Nephron (organoid): Measurements from ENCODE around the gene IRF4.

ENCODE experiments used
- H3K27ac Mint-ChIP-seq, 3 experiments: 2 replicates each; pipeline ENCODE4 v1.8.0; 2020; ENCODE audit warnings: mixed read lengths in 3 of 3, mild to moderate bottlenecking in 2 of 3, moderate library complexity in 1 of 3
- H3K27me3 Mint-ChIP-seq: 2 replicates; pipeline ENCODE4 v1.8.0; 2021; ENCODE audit warnings: low read depth, mild to moderate bottlenecking, moderate library complexity, mixed read lengths
- H3K36me3 Mint-ChIP-seq: 2 replicates; pipeline ENCODE4 v1.8.0; 2020; ENCODE audit warnings: low read depth, mixed read lengths
- H3K4me1 Mint-ChIP-seq: 2 replicates; pipeline ENCODE4 v1.8.0; 2020; ENCODE audit warnings: mixed read lengths
- H3K4me3 Mint-ChIP-seq, 3 experiments: 2 replicates each; pipeline ENCODE4 v1.8.0; 2020; ENCODE audit warnings: mild to moderate bottlenecking in 3 of 3, mixed read lengths in 3 of 3, moderate library complexity in 2 of 3
- H3K9me3 Mint-ChIP-seq: 2 replicates; pipeline ENCODE4 v1.8.0; 2020; ENCODE audit warnings: mixed read lengths
- CTCF ChIP-seq, 3 experiments: fragments of 200-600 bp; sonication (generic); IDR thresholded peaks; one replicate each; pipeline ENCODE4 v1.5.0; 2021; ENCODE audit warnings: antibody characterized with exemption in 3 of 3; ENCODE audit not compliant: unreplicated experiment in 3 of 3

IRF4 gene

GRCh38 chr6:448296-449056 is 56.9 kb downstream of the IRF4 start:
- no peak overlapping the region for H3K4me3 Mint-ChIP-seq
- no peak overlapping the region for H3K27ac Mint-ChIP-seq
- peaks cover 10% of the 10 kb centered on the region for H3K9me3 Mint-ChIP-seq
- H3K36me3 Mint-ChIP-seq, result no peaks in the 10 kb centered on the region
- TF ChIP-seq CTCF (IDR thresholded peaks at IDR 0.05; ENCODE audit: unreplicated experiment in 3 of 3), result no peak
- peaks cover 32% of the 10 kb centered on the region for H3K27me3 Mint-ChIP-seq
- peaks cover 6% of the 10 kb centered on the region for H3K4me1 Mint-ChIP-seq

GRCh38 chr6:449057-449430 is 57.5 kb downstream of the IRF4 start:
- Mint-ChIP-seq H3K36me3 (no peaks in the 10 kb centered on the region), H3K9me3 (peaks cover 10% of the 10 kb centered on the region), H3K4me1 (peaks cover 8% of the 10 kb centered on the region), H3K4me3 (no peak overlapping the region), H3K27me3 (peaks cover 27% of the 10 kb centered on the region), H3K27ac (no peak overlapping the region)
- TF ChIP-seq CTCF (IDR thresholded peaks at IDR 0.05; ENCODE audit: unreplicated experiment in 3 of 3), result no peak

DNA sequence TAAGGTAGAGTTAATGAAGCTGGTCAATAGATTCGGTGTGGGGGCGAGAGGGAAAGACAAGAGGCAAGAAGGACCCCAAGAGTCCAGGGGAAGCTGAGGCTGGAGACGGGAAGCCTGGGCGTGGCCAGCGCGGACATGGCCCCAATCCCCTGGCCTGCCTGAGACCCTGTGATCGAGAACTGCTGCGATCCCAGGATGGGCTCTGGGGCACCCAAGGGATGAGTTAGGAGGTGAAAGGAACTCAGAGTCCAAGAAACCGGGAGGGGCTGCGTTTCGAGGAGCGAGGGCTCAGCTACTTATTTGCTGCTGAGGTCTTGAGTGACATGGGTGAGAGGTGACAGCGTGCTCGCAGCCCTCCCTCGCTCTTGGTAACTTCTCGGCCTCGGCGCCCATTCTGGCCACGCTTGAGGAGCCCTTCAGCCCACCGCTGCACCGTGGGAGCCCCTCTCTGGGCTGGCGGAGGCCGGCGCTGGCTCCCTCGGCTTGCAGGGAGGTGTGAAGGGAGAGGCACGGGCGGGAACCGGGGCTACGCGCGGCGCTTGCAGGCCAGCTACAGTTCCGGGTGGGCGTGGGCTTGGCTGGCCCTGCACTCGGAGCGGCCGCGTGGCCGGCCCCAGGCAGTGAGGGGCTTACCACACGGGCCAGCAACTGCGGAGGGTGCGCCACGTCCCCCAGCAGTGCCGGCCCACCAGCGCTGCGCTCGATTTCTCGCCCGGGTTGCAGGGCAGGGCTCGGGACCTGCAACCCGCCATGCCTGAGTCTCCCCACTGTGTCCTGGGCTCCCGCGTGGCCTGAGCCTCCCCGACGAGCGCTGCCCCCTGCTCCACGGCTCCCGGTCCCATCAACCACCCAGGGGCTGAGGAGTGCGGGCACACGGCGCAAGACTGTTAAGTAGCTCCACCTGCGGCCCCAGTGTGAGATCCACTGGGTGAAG is 58.2 kb downstream of the IRF4 start:
- Mint-ChIP-seq H3K4me3 (no peak overlapping the region), H3K27me3 (peaks cover 27% of the 10 kb centered on the region), H3K27ac (no peak overlapping the region), H3K9me3 (peaks cover 10% of the 10 kb centered on the region), H3K36me3 (no peaks in the 10 kb centered on the region), H3K4me1 (peaks cover 12% of the 10 kb centered on the region)
- TF ChIP-seq CTCF (IDR thresholded peaks at IDR 0.05; ENCODE audit: unreplicated experiment in 3 of 3), result no peak

DNA sequence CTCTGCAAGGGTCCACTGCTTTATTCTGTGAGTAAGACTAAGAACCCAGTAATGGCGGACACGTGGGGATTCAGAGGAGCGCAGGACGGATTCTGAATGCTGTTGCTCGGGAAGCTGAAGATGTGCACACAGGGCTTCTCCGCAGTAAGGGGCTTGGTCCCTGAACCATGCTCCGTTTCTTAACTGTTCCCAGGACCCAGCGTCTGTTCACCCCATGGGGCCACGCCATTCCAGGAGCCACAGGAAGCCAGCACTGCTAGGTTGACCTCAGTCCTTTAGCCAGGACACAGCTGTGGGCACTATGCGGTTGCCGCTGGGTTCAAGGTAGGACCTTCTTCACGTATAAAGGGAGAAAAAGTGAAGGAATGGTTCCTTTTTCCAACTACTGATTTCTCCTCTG is 59.8 kb downstream of the IRF4 start:
- peaks cover 23% of the 10 kb centered on the region for H3K27me3 Mint-ChIP-seq
- no peaks in the 10 kb centered on the region for H3K36me3 Mint-ChIP-seq
- no peak overlapping the region for H3K27ac Mint-ChIP-seq
- peaks cover 15% of the 10 kb centered on the region for H3K4me1 Mint-ChIP-seq
- H3K9me3 Mint-ChIP-seq, result peaks cover 13% of the 10 kb centered on the region
- no peak for TF ChIP-seq CTCF (IDR thresholded peaks at IDR 0.05; ENCODE audit: unreplicated experiment in 3 of 3)
- no peak overlapping the region for H3K4me3 Mint-ChIP-seq

- H3K36me3 Mint-ChIP-seq, result no peaks in the 10 kb centered on the region
- no peak for TF ChIP-seq CTCF (IDR thresholded peaks at IDR 0.05; ENCODE audit: unreplicated experiment in 3 of 3)
- H3K4me1 Mint-ChIP-seq, result peaks cover 15% of the 10 kb centered on the region
- H3K9me3 Mint-ChIP-seq, result peaks cover 13% of the 10 kb centered on the region
- H3K27ac Mint-ChIP-seq, result no peak overlapping the region
- H3K27me3 Mint-ChIP-seq, result peaks cover 23% of the 10 kb centered on the region
- H3K4me3 Mint-ChIP-seq, result no peak overlapping the region
Measured at GRCh38 chr6:451847-452246, 60.3 kb downstream of the IRF4 start.
